Hematopoietic multipotent progenitor cell treated with erythropoietin and hydrocortisone succinate and interleukin-3 and kit ligand, for 15 days (in vitro differentiated cells): Measurements from ENCODE around the gene LRRC74B.

Experiments used
- DNase-seq: peaks from one replicate; pipeline ENCODE4 v3.0.0-alpha.2; 2015; ENCODE audit warnings: low spot score

The LRRC74B gene

DNA sequence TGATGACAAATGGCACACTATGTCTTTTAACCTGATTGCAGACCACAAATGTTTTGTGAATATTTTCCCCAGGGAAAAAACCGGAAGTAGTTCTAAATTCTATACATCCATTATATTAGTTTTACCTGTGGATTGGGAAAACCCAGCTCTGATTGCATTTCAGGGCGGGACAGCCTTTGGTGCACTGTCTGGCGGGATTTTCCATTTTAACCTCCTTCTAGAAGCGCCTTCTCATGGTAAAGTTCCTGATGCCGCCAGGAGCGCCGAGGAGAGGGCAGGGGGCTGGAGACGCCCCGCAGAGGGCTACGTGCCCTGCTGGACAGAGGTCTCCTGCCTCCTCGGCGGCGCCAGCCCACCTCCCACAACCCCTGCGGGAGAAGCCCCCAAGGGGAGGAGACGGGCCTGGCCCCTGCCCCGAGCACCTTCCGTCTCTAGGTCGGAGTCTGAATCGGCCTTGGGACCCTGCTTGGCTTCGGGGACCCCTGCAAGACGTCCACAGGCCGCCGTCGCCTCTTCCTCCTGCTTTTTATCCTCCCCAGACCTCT lies 32.0 kb upstream of the LRRC74B start:
- no peak for DNase-seq

DNA sequence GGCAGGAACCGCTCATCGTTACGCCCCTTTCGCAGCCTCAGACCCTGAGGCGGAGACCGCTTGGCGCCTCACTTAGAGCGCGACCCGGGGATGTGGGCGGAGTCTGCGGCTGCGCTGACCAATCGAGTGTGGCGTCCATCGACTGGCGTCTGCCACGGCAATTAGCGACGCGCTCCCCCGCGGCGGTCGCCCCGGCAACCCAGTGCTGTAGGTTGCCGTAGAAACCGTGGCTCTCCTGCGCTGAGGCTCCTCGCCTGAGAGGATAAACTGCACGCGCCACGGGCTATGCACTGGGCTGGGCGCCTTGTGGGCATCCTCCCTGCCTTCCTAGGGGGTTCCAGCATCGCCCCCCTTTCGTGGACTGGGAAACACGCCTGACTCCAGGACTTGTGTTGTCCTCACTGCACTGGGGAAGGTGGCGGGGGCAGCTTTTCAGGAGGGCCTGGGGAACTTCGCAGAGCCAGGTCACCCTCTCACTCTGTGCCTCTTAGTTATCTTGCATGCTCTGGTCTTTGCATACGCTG lies 31.5 kb upstream of the LRRC74B start:
- peak; percentile 58 for DNase-seq

DNA sequence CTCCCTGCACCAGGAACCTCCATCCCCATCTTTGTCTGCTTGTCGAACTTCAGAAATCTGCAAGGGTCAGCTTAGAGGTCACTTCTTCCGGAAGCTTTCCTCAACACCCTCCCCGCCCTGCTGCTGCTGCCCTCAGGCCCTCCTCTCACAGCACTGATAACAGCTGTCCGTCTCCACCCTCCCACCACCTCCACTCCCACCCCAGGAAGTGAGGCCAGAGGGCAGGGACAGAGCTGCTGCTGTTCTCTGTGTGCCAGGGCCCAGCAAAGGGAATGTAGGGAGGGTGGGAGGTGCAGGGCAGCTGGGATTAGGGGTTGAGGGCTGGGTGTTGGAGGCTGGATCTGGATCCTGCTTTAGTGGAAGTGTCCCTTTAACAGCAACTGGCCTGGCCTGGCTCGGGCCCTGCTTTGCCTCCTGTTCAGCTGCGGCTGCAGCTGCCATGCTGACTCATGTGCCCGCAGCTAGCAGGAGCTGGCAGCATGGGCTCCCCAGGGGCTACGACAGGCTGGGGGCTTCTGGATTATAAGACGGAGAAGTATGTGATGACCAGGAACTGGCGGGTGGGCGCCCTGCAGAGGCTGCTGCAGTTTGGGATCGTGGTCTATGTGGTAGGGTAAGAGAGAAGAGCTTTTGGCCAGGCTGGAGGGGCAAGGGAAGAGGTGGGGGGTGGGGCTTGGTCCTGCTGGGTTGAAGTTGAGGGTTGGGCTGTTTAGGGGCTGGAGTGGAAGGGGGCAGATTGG lies 30.9 kb upstream of the LRRC74B start, which contains the start of gene P2RX6:
Gene P2RX6, plus strand, starts transcription at position 440 of the 740 bp plus-strand sequence. Its CDS starts 10 bp downstream, at position 450.
- DNase-seq, result peak; percentile 48

DNA sequence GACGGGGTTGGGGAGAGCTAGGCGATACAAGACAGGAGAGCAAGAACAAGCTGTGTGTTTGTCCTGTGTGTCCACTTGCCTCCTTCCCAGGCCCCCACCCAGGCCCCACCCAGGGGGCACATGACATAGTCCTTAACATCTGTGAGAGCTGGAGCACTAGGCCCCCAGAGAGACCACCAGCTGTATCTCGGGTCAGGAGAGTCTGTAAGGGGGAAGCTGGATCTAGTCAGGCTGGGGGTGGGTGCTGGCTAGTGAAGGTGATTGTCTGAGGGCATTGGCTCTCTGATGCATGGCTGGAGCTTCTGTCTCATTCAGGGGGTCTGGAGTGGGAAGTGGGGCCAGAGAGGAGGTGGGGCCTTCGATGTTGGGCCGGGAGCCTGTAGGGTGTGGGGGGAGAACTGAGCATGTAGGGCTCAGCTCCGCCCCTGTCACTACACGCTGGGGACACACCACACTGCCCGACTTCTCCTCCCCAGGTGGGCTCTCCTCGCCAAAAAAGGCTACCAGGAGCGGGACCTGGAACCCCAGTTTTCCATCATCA lies 30.2 kb upstream of the LRRC74B start:
- DNase-seq, result no peak

DNA sequence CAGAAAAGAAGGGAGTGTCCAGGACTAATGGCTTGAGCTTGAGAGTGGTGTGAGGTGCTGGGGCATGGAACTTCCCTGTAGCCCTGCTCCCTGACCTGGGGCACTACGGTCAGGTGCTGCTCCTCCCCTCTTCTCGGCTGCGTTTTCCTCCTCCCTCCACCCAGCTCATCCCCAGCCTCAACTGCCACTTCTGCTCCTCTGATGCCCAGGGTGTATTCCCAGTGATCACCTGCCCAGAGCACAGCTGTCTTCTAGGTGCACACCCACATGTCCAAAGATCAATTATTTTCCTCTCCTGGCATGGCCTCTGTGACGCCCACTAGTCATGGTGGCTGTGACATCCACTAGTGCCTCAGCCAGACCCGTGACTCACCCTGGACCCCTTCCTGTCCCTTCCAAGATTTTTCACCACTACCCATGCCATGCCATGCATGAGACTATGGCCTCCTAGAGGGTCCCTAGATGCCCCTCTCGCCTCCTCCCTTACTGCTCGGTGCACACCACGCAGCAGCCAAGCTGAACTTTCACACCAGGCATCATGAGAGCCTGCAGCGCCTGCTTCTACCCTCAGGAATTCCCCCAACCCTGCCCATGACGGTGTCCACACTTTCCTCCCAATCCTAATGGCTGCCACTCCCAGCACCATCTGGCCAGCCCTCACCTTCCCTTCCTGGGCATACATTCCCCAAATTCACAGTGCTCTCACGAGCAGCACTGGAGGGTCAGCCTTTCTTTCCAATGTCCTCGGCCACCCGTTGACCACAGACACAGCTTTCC lies 28.9 kb upstream of the LRRC74B start:
- DNase-seq, result no peak

DNA sequence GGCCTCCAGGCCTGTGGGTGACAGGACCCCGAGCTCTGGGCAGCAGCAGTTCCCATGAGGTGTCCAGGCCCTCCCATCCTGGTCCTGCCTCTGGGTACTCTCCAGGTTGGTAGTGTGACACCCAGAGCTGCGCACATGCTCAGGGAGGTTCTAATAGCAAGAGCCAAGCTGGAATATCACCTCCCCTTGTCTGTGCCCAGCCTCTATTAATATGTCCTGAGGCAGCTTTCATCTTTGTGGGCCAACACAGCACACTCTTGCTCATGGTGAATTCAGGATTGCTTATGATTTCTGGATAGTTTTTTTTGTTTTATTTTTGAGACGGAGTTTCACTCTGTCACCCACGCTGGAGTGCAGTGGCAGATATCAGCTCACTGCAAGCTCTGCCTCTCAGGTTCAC lies 27.4 kb upstream of the LRRC74B start:
- no peak for DNase-seq

DNA sequence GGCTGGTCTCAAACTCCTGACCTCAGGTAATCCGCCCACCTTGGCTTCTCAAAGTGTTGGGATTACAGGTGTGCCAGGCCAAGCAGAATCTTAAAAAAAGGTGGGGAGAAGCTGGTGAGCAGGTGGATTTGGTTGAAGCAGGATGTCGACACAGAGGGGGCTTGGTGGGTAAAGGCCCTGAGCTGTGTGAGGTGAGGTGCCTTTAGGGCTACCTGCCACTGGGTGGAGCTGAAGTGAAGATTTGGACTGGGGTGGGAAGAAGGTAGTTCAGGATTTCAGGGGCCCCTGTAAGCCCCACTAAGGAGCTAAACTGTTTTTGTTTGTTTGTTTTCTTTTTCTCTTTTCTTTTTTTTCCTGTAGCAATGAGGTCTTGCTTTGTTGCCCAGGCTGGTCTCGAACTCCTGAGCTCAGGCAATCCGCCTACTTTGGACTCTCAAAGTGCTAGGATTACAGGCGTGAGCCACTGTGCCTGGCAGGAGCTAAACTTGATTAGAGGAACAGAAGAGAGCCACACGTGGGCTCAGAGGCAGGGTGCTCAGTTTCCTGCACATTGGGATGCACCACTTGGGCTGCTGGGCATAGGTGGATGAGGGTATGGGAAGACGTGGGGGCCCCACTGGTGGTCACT lies 24.8 kb upstream of the LRRC74B start:
- DNase-seq, result no peak

DNA sequence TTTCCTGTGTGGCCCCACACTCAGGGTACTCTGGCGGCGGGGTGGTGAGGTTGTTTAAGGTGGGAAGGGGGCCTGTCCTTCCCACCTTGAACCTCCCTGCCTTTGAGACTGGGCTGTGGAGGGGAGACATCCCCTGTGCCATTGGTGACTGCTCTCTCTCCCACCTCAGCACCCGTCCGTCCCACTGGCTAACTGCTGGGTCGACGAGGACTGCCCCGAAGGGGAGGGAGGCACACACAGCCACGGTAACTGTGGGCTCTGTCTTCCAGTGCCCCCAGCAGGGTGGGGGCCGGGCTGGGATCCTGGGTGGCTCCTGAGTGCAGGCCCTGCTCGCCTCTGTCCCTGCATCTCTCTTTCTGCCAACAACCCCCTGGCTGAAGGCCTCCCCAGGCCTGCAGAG lies 23.2 kb upstream of the LRRC74B start:
- no peak for DNase-seq

DNA sequence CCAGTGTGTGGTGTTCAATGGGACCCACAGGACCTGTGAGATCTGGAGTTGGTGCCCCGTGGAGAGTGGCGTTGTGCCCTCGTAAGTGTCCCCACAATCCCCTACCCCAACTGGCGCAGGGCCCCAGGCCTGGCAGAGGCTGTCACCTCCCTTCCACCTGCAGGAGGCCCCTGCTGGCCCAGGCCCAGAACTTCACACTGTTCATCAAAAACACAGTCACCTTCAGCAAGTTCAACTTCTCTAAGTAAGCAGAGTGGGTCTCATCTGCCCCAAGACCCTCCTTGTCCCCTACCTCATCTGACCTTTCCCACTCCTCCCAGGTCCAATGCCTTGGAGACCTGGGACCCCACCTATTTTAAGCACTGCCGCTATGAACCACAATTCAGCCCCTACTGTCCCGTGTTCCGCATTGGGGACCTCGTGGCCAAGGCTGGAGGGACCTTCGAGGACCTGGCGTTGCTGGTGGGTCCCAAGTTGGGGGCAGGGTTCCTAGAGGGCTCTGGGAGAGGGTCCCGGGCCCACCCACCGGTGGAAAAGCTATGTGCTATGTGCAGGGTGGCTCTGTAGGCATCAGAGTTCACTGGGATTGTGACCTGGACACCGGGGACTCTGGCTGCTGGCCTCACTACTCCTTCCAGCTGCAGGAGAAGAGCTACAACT lies 22.7 kb upstream of the LRRC74B start:
- DNase-seq, result no peak

DNA sequence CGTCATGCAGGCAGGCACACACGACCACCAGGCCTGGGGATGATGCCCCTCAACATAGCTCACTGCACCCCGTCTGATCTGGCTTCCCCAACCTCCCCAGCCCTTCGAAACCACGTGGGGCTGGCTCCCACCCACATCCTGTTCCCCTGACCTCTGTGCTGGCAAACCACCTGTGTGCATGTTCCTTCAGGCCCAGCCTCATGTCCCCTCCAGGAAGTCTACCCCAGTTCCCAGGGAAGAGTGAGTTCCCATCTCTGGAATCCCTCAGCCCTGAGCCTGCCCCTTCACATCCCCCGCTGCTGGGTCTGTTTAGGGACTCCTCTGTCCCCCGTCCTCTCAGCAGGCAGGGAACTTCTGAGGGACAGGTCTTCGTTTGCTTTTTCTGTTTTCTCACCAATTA lies 20.5 kb upstream of the LRRC74B start:
- DNase-seq, result no peak

DNA sequence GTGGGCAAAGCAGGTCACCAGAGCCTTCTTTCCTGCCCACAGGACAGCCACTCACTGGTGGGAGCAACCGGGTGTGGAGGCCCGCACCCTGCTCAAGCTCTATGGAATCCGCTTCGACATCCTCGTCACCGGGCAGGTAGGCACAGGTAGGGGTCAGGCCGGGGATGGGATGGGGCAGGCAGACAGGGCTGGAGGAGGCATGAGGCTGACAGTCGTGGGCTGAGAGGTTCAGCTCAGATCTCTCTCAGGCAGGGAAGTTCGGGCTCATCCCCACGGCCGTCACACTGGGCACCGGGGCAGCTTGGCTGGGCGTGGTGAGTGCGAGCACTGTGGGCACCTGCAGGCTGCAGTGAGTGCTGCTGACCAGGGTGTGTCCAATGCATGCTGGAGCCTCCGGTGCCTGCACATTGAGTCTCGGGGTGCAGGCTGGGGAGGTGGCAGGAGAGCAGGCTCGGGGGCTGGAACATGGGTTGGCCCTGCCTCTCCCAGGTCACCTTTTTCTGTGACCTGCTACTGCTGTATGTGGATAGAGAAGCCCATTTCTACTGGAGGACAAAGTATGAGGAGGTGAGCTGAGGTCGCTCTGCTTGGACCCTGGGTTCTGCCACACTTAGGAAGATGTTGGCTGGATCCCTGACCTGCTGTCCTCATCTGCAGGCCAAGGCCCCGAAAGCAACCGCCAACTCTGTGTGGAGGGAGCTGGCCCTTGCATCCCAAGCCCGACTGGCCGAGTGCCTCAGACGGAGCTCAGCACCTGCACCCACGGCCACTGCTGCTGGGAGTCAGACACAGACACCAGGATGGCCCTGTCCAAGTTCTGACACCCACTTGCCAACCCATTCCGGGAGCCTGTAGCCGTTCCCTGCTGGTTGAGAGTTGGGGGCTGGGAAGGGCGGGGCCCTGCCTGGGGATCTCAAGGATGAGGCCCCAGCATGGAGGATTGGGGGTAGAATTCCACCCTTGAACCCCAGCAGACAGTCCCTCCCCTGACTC lies 19.7 kb upstream of the LRRC74B start:
- DNase-seq, result no peak

DNA sequence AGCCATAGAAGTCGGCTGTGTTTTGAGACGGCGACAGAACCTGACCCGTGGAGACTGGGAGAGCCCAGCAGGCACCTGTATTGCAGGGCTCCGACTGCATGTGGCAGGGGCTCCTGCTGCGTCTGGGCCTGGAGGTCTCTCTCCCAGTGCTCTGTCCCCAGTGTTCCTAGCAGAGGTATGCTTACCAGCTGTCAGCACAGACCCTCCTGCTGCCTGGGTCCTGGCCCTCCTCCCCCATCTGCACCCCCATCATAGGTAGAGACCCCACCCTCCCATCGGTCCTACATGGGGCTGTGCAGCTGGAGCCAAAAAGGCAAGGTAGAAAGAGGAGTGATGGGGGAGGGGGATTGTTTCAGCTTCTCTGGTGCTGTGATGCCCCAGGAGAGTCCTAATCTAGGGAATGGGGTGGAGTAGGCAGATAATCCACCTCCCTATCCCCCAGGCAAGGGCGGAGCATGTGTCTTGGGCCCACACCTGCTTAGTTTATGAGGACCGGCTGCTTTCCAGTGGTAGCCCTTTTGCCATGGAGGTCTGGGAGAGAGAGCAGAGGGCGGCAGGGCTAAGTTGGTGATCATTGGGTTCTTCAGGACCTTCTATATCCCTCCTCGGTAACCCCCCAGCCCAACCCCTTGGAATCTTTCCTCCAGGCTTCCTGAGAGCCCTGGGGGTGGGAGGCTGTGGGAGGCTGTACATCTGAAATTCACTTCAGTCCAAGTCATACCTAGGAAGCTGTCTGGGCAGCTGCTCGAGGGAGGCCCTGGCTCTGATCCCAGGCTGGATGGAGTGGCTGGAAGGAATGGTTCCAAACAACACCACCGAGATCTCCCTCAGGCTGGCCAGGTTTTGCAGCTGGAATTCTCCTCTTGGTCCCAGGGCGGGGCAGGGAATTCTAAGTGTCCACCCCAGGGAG lies 18.7 kb upstream of the LRRC74B start:
- no peak for DNase-seq

DNA sequence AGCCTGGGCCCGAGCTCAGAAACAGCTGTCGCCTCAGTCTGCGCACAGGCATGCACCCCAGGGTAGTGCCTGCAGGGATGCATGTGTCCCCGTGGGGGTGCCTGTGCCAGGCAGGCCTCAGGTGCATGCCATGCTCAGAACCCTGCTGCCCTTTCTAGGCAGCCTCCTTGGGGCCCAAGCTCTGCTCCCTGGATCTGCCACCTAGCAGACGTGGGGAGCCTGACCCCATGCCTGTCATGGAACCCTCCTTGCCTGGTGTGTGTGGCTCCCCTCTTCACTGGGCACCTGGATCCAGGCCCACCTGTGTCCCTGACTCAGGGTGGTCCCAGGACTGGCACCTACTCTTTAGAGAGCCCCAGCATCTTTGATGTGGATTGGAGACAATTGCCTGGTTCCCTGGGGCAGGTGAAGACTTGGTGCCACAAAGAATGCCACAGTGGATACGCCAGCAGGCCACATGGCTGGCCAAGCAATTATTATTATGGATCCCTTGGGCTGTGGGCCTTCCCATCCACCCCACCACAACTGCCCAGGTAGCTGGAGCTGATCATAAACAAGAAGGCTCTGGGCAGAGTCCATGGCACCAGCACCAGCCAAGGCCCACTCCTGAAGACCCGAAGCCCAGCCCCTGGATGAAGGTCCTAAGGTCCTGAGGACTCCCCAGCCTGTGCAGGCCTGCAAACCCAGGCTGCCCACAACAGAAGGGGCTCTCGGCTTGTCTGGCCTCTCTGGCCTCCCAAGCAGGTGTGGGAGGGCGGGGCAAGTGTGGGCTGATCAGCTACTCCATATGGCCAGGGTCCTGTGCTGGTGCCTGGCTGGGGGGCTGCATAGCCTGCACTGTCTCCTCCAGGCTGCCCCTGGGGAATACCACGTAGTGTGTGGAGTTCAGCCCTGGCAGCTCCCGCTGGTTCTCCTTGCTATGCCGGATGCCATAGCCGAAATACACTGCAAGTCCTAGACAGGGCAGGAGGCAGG lies 17.2 kb upstream of the LRRC74B start:
- DNase-seq, result no peak

DNA sequence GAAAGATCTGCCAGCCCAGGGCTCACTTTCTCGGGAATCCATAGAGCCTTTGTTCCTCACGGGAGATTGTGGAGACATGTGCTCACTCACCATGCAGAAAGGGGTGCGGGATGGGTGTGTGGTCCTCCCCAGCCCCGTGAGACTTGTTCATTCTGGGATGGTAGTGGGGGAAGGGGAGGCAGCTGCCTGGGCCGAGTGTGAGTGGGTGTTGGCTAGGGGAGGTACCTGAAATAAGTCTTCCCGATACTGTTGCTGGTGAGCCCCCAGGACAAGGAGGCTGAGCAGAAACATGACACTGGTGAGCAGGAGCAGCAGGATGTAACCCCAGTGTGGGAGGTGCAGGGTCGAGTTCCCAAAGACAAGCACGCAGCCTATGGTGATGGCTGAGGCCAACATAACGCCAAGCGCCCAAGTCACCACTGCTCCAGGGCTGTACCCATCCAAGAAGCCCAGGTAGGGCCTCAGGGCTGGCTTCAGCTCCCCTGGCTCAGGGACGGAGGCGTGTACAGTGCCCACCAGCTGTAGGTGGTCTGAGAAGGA lies 16.2 kb upstream of the LRRC74B start:
- no peak for DNase-seq

DNA sequence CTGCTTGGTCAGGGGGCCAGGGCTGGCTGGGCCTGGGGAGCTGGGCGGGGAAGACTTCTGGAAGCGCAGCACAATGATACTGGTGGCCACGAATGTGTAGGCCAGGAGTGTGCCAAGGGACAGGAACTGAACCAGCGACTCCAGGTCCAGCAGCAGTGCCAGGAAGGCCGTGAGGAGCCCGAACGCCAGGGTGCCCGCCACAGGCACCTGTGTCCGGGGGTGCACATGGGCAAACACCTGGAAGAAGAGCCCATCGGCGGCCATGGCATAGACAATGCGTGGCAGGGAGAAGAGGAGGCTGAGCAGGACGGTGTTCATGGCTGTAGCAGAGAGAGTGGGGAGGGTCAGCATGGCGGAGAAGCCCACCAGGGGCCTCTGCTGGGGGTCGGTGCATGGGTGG lies 15.7 kb upstream of the LRRC74B start:
- no peak for DNase-seq

DNA sequence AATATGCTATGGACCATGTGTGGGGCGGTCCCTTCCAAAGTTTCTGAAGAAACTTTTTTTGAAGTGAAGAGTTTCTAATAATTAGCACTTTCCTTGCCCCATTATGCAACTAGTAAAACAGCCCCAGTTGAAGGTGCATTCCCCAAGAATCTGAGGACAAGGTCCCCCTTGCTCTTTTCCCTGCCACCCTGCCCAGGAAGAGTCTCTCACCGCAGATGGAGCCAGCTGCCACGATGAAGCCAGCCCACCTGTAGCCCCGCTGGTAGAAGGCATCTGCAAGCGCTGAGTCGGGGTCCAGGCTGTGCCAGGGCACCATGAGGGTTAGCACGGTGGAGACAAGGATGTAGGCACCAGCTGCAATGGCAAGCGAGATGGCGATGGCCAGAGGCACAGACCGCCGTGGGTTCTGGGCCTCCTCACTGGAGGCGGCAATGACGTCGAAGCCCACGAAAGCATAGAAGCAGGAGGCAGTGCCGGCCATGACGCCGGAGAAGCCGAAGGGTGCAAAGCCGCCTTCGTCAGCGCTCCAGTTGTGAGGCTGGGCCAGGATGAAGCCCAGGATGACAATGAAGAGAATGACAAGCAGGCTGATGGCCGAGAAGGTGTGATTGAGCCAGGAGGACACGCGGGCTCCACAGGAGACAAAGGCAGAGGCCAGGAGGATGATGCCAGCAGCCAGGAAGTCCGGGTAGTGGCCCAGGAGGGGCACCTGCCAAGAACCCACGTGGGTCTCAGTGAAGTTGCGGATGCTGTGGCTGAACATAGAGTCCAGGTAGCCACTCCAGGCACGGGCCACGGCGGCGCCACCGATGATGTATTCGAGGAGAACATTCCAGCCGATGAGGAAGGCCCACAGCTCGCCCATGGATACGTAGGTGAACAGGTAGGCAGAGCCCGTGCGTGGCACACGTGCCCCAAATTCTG lies 14.9 kb upstream of the LRRC74B start:
- no peak for DNase-seq

DNA sequence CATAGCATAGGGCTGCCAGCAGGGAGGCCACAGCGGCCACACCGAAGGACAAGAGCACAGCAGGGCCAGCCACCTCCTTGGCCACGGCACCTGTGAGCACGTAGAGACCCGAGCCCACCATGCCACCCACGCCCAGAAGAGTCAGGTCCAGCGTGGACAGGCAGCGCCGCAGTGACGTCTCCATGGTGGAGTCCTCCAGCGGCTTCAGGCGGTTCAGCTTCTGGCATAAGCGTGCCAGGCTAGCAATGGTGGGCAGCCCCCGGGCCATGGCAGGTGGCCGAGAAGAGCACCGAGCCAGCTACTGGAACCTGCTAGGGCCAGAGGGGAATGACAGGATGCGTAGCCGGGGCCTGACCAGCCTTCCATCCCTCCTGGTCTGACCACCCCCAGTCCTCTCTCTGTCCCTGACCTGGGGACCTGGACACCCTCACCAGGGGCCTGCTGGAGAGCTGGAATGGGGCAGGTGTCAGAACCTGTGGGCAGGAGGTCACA lies 14.2 kb upstream of the LRRC74B start:
- DNase-seq, result no peak
